WTC11 (cell line): Measurements from ENCODE around the gene SRC. TPM values are rescaled to one million over a fixed set of nuclear protein-coding genes. Genes with fewer than 3 reads are reported as not detected.

ENCODE experiments used
- ATAC-seq: fragments of 200-7000 bp; cut with Tn5 transposase; 2 replicates; pipeline ENCODE4 v1.10.0; 2021; ENCODE audit warnings: mild to moderate bottlenecking, moderate library complexity
- CTCF ChIA-PET: fragments of 300-600 bp; sonication (Branson Sonifier 250); formaldehyde crosslinking; loops from one replicate; lab custom pipeline; 2021; ENCODE audit warnings: antibody characterized with exemption; lab: Charles Lee
- POLR2A ChIA-PET: fragments of 350-600 bp; sonication (Branson Sonifier 250); formaldehyde crosslinking; loops from one replicate; lab custom pipeline; 2021; ENCODE audit warnings: antibody characterized with exemption; lab: Charles Lee
- DNase-seq: peaks from one replicate; pipeline ENCODE4 v3.0.0; 2021; ENCODE audit warnings: low spot score
- H3K27ac Mint-ChIP-seq: 2 replicates; pipeline ENCODE4 v1.8.0; 2021; ENCODE audit warnings: mixed read lengths
- H3K27me3 Mint-ChIP-seq: 2 replicates; pipeline ENCODE4 v1.8.0; 2021; ENCODE audit warnings: low read depth, mild to moderate bottlenecking, moderate library complexity, mixed read lengths
- H3K36me3 Mint-ChIP-seq: 2 replicates; pipeline ENCODE4 v1.8.0; 2021; ENCODE audit warnings: mixed read lengths
- H3K4me1 Mint-ChIP-seq: 2 replicates; pipeline ENCODE4 v1.8.0; 2022; ENCODE audit warnings: mixed read lengths
- H3K4me3 Mint-ChIP-seq: 2 replicates; pipeline ENCODE4 v1.8.0; 2021; ENCODE audit warnings: mild to moderate bottlenecking, moderate library complexity, mixed read lengths
- H3K9me3 Mint-ChIP-seq: 2 replicates; pipeline ENCODE4 v1.8.0; 2021; ENCODE audit warnings: mixed read lengths
- EMX1 ChIP-seq: fragments of 250-450 bp; sonication (Bioruptor Pico); IDR thresholded peaks from 2 replicates; pipeline ENCODE4 v1.8.0; 2021; ENCODE audit warnings: mild to moderate bottlenecking
- ERG ChIP-seq: fragments of 250-450 bp; sonication (Bioruptor Pico); IDR thresholded peaks from 2 replicates; pipeline ENCODE4 v1.8.0; 2021; ENCODE audit warnings: mild to moderate bottlenecking
- ESRRA ChIP-seq: sonication (generic); formaldehyde crosslinking; IDR thresholded peaks from 2 replicates; pipeline ENCODE4 v1.8.1; 2022; ENCODE audit warnings: mild to moderate bottlenecking, missing genetic modification reagents, borderline replicate concordance
- FOXP4 ChIP-seq: sonication (generic); formaldehyde crosslinking; IDR thresholded peaks from 2 replicates; pipeline ENCODE4 v1.8.0; 2022; ENCODE audit warnings: mild to moderate bottlenecking, missing genetic modification reagents
- NR3C1 ChIP-seq: sonication (generic); formaldehyde crosslinking; conservative IDR thresholded peaks from 2 replicates; pipeline ENCODE4 v1.8.1; 2023; ENCODE audit warnings: low read depth, mild to moderate bottlenecking, missing genetic modification reagents
- OVOL2 ChIP-seq: fragments of 250-450 bp; sonication (Bioruptor Pico); IDR thresholded peaks from 2 replicates; pipeline ENCODE4 v1.9.0; 2021; ENCODE audit warnings: mild to moderate bottlenecking, borderline replicate concordance
- PRRX2 ChIP-seq: fragments of 250-450 bp; sonication (Bioruptor Pico); IDR thresholded peaks from 2 replicates; pipeline ENCODE4 v1.8.0; 2021; ENCODE audit warnings: mild to moderate bottlenecking
- SMAD4 ChIP-seq: sonication (generic); formaldehyde crosslinking; IDR thresholded peaks from 2 replicates; pipeline ENCODE4 v1.8.0; 2022; ENCODE audit warnings: mild to moderate bottlenecking, missing genetic modification reagents
- SP1 ChIP-seq: sonication (generic); formaldehyde crosslinking; conservative IDR thresholded peaks from 2 replicates; pipeline ENCODE4 v1.8.1; 2022; ENCODE audit warnings: missing genetic modification reagents
- TEAD1 ChIP-seq: sonication (generic); formaldehyde crosslinking; IDR thresholded peaks from 2 replicates; pipeline ENCODE4 v1.8.0; 2022; ENCODE audit warnings: mild to moderate bottlenecking, missing genetic modification reagents
- TEAD4 ChIP-seq: sonication (generic); formaldehyde crosslinking; IDR thresholded peaks from 2 replicates; pipeline ENCODE4 v1.8.0; 2022; ENCODE audit warnings: mild to moderate bottlenecking, missing genetic modification reagents
- USF2 ChIP-seq: sonication (generic); formaldehyde crosslinking; IDR thresholded peaks from 2 replicates; pipeline ENCODE4 v1.8.1; 2023; ENCODE audit warnings: mild to moderate bottlenecking, missing genetic modification reagents, moderate library complexity
- ZBTB43 ChIP-seq: sonication (generic); formaldehyde crosslinking; IDR thresholded peaks from 2 replicates; pipeline ENCODE4 v1.8.1; 2023; ENCODE audit warnings: mild to moderate bottlenecking, missing genetic modification reagents
- ZNF121 ChIP-seq: sonication (generic); formaldehyde crosslinking; IDR thresholded peaks from 2 replicates; pipeline ENCODE4 v1.8.0; 2023; ENCODE audit warnings: missing genetic modification reagents
- ZNF423 ChIP-seq: fragments of 250-450 bp; sonication (Bioruptor Pico); IDR thresholded peaks from 2 replicates; pipeline ENCODE4 v2.1.2; 2022; ENCODE audit warnings: mild to moderate bottlenecking, moderate library complexity
- total RNA-seq: library from RNA; stranded (reverse); gene quantifications from 3 replicates; pipeline ENCODE4 v1.2.3, GENCODE V29; 2021
- TF ChIP-seq, protein P1 (sequence below): sonication (generic); formaldehyde crosslinking; IDR thresholded peaks from 2 replicates; pipeline ENCODE4 v1.8.0; 2023; ENCODE audit warnings: mild to moderate bottlenecking, missing genetic modification reagents

Gene SRC
- total RNA-seq, 1 experiment from 2014 or later: 33.3 TPM

- TF ChIP-seq SMAD4 (CRISPR knock-in tag) (no peak), TEAD4 (CRISPR knock-in tag) (no peak), ESRRA (CRISPR knock-in tag) (no peak), NR3C1 (no peak), EMX1 (CRISPR knock-in tag) (no peak), ZNF423 (CRISPR knock-in tag) (no peak), SP1 (CRISPR knock-in tag) (no peak), OVOL2 (no peak), TEAD1 (CRISPR knock-in tag) (no peak), ZNF121 (no peak), ERG (CRISPR knock-in tag) (no peak), FOXP4 (CRISPR knock-in tag) (no peak), PRRX2 (CRISPR knock-in tag) (no peak)
- TF ChIP-seq, protein P1, sequence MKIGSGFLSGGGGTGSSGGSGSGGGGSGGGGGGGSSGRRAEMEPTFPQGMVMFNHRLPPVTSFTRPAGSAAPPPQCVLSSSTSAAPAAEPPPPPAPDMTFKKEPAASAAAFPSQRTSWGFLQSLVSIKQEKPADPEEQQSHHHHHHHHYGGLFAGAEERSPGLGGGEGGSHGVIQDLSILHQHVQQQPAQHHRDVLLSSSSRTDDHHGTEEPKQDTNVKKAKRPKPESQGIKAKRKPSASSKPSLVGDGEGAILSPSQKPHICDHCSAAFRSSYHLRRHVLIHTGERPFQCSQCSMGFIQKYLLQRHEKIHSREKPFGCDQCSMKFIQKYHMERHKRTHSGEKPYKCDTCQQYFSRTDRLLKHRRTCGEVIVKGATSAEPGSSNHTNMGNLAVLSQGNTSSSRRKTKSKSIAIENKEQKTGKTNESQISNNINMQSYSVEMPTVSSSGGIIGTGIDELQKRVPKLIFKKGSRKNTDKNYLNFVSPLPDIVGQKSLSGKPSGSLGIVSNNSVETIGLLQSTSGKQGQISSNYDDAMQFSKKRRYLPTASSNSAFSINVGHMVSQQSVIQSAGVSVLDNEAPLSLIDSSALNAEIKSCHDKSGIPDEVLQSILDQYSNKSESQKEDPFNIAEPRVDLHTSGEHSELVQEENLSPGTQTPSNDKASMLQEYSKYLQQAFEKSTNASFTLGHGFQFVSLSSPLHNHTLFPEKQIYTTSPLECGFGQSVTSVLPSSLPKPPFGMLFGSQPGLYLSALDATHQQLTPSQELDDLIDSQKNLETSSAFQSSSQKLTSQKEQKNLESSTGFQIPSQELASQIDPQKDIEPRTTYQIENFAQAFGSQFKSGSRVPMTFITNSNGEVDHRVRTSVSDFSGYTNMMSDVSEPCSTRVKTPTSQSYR (CRISPR knock-in tag): no peak
- no peaks in the 10 kb centered on the region for H3K27me3 Mint-ChIP-seq
- POLR2A ChIA-PET: no interaction called here
- ATAC-seq (no peak), DNase-seq (no peak)
- H3K36me3 Mint-ChIP-seq: peaks cover 4% of the 10 kb centered on the region
- H3K4me3 Mint-ChIP-seq: no peak overlapping the region
- CTCF ChIA-PET: interaction anchor here (0.5 to 3.2 kb wide), 9 partner anchors 11 to 148 kb away, joined by 3 to 41 read pairs (median 9); no protein-coding TSS in a partner anchor
- H3K4me1 Mint-ChIP-seq: peaks cover 33% of the 10 kb centered on the region
- H3K9me3 Mint-ChIP-seq: no peaks in the 10 kb centered on the region
- no peak overlapping the region for H3K27ac Mint-ChIP-seq
Observed at GRCh38 chr20:37395410-37395797, 49.5 kb downstream of the SRC start.

DNA sequence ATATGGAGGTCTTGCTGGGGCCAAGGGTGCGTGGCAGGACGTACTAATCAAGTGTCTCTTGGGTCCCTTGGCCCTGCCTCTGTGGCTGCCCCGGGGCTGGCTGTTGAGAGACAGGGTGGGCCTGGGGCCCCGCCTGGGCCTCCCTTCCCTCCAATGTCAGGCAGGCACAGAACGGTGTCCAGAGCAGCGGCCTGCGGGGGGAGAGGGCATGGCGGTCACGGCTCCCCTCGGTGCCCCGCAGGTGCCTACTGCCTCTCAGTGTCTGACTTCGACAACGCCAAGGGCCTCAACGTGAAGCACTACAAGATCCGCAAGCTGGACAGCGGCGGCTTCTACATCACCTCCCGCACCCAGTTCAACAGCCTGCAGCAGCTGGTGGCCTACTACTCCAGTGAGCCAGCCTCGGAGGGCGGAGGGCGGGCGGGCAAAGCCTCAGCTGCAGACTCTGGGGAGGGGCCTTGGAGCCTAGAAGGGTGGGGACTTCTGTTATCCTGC lies 50.0 kb downstream of the SRC start:
- peak; percentile 66 for ATAC-seq
- peak; percentile 75 for DNase-seq

More for the DNA sequence above, 50.0 kb downstream of the SRC start:
- TF ChIP-seq USF2 (CRISPR knock-in tag) (no peak), ZBTB43 (CRISPR knock-in tag) (peak; percentile 48; the same call in 1 of the 2 replicates)
- POLR2A ChIA-PET: interaction anchor here (1.0 to 1.9 kb wide), 11 partner anchors 9 to 217 kb away, joined by 3 to 8 read pairs (median 4); partner anchors contain the start of genes MANBAL, MROH8 and RPN2
- no peak overlapping the region for H3K27ac Mint-ChIP-seq
- no peak overlapping the region for H3K4me3 Mint-ChIP-seq
- no peaks in the 10 kb centered on the region for H3K9me3 Mint-ChIP-seq
- H3K4me1 Mint-ChIP-seq: peaks cover 33% of the 10 kb centered on the region
- CTCF ChIA-PET: interaction anchor here (0.5 to 3.2 kb wide), 35 partner anchors 9 to 217 kb away, joined by 3 to 41 read pairs (median 7); partner anchors contain the start of genes BLCAP, MANBAL, MROH8 and NNAT
- peaks cover 4% of the 10 kb centered on the region for H3K36me3 Mint-ChIP-seq
- H3K27me3 Mint-ChIP-seq: no peaks in the 10 kb centered on the region
